ENCODE results near the gene LZTS2.

Gene LZTS2

GRCh38 chr10:100963826-100964225, 35.8 kb upstream of the LZTS2 start:
- H3K27me3 ChIP-seq (ENCODE audit: insufficient read depth, low read length, poor library complexity, severe bottlenecking), result no peaks in the 10 kb centered on the region
- peaks cover 51% of the 10 kb centered on the region for H3K36me3 ChIP-seq (ENCODE audit: insufficient read depth, low read length)
- H3K9ac ChIP-seq (ENCODE audit: low read depth, low read length, poor library complexity, severe bottlenecking), result no peak overlapping the region
- H3K4me2 ChIP-seq (ENCODE audit: low read depth, low read length, poor library complexity, severe bottlenecking), result no peak overlapping the region
- H3K79me2 ChIP-seq (ENCODE audit: insufficient read depth, low read length), result no peaks in the 10 kb centered on the region
- no peaks in the 10 kb centered on the region for H3K9me3 ChIP-seq (ENCODE audit: insufficient read depth, low read depth, low read length)
- no peak overlapping the region for H2AFZ ChIP-seq (ENCODE audit: low read length)
- TF ChIP-seq EZH2phosphoT487 (IDR thresholded peaks at IDR 0.05; ENCODE audit: borderline replicate concordance), result no peak
- TF ChIP-seq CTCF (conservative IDR thresholded peaks at IDR 0.05; ENCODE audit: low read length), result no peak
- H4K20me1 ChIP-seq (ENCODE audit: insufficient read depth, low read length, poor library complexity, severe bottlenecking), result no peaks in the 10 kb centered on the region
- H3K4me1 ChIP-seq (ENCODE audit: insufficient read depth, low read length, poor library complexity, severe bottlenecking), result peaks cover 3% of the 10 kb centered on the region
- H3F3A ChIP-seq (ENCODE audit: low read depth), result no peaks in the 10 kb centered on the region
- H3K4me3 ChIP-seq (ENCODE audit: low read length, poor library complexity, severe bottlenecking), result no peak overlapping the region
- H3K9me2 ChIP-seq (replicated peaks; ENCODE audit: low read depth, low read length), result no peaks in the 10 kb centered on the region

GRCh38 chr10:100965820-100966219, 33.8 kb upstream of the LZTS2 start:
- Histone ChIP-seq H3K27me3 (ENCODE audit: insufficient read depth, low read length, poor library complexity, severe bottlenecking) (no peaks in the 10 kb centered on the region), H3K4me3 (ENCODE audit: low read length, poor library complexity, severe bottlenecking) (no peak overlapping the region), H4K20me1 (ENCODE audit: insufficient read depth, low read length, poor library complexity, severe bottlenecking) (no peaks in the 10 kb centered on the region), H3K4me2 (ENCODE audit: low read depth, low read length, poor library complexity, severe bottlenecking) (no peak overlapping the region), H3K9me2 (replicated peaks; ENCODE audit: low read depth, low read length) (no peaks in the 10 kb centered on the region), H3K36me3 (ENCODE audit: insufficient read depth, low read length) (peaks cover 34% of the 10 kb centered on the region; the same call in 1 of the 2 replicates), H3K9ac (ENCODE audit: low read depth, low read length, poor library complexity, severe bottlenecking) (no peak overlapping the region), H3K79me2 (ENCODE audit: insufficient read depth, low read length) (no peaks in the 10 kb centered on the region), H3F3A (ENCODE audit: low read depth) (no peaks in the 10 kb centered on the region), H2AFZ (ENCODE audit: low read length) (no peak overlapping the region), H3K9me3 (ENCODE audit: insufficient read depth, low read depth, low read length) (no peaks in the 10 kb centered on the region), H3K4me1 (ENCODE audit: insufficient read depth, low read length, poor library complexity, severe bottlenecking) (peaks cover 3% of the 10 kb centered on the region)
- no peak for TF ChIP-seq EZH2phosphoT487 (IDR thresholded peaks at IDR 0.05; ENCODE audit: borderline replicate concordance)
- TF ChIP-seq CTCF (conservative IDR thresholded peaks at IDR 0.05; ENCODE audit: low read length), result no peak

GRCh38 chr10:100966887-100967286, 32.7 kb upstream of the LZTS2 start:
- Histone ChIP-seq H3K9ac (ENCODE audit: low read depth, low read length, poor library complexity, severe bottlenecking) (no peak overlapping the region), H3K4me3 (ENCODE audit: low read length, poor library complexity, severe bottlenecking) (no peak overlapping the region), H3K4me2 (ENCODE audit: low read depth, low read length, poor library complexity, severe bottlenecking) (no peak overlapping the region), H3F3A (ENCODE audit: low read depth) (no peaks in the 10 kb centered on the region), H3K9me2 (replicated peaks; ENCODE audit: low read depth, low read length) (no peaks in the 10 kb centered on the region), H3K4me1 (ENCODE audit: insufficient read depth, low read length, poor library complexity, severe bottlenecking) (peaks cover 3% of the 10 kb centered on the region), H2AFZ (ENCODE audit: low read length) (no peak overlapping the region), H3K27me3 (ENCODE audit: insufficient read depth, low read length, poor library complexity, severe bottlenecking) (no peaks in the 10 kb centered on the region), H3K79me2 (ENCODE audit: insufficient read depth, low read length) (no peaks in the 10 kb centered on the region), H4K20me1 (ENCODE audit: insufficient read depth, low read length, poor library complexity, severe bottlenecking) (no peaks in the 10 kb centered on the region), H3K36me3 (ENCODE audit: insufficient read depth, low read length) (peaks cover 28% of the 10 kb centered on the region; the same call in 1 of the 2 replicates), H3K9me3 (ENCODE audit: insufficient read depth, low read depth, low read length) (no peaks in the 10 kb centered on the region)
- no peak for TF ChIP-seq EZH2phosphoT487 (IDR thresholded peaks at IDR 0.05; ENCODE audit: borderline replicate concordance)
- no peak for TF ChIP-seq CTCF (conservative IDR thresholded peaks at IDR 0.05; ENCODE audit: low read length)
